Neural cell (in vitro differentiated cells): ENCODE data around the gene MOB2. TPM values are rescaled to one million over a fixed set of nuclear protein-coding genes. Genes with fewer than 3 reads are reported as not detected.

Source experiments
- H2AFZ ChIP-seq: fragments of 200-600, 300-800 bp; sonication (generic), shearing (Covaris generic); 2 replicates; pipeline ENCODE4 v1.6.0; 2014; ENCODE audit warnings: low read depth, mild to moderate bottlenecking, antibody characterized with exemption, low read length, moderate library complexity
- H3F3A ChIP-seq: fragments of 200-600 bp; shearing (Covaris generic); 2 replicates; pipeline ENCODE4 v1.6.1; 2016; ENCODE audit warnings: mild to moderate bottlenecking, moderate library complexity, mixed read lengths, antibody characterized with exemption, low read length; ENCODE audit not compliant: insufficient read depth, poor library complexity, severe bottlenecking
- H3K27ac ChIP-seq: fragments of 200-600, 300-800 bp; sonication (generic), shearing (Covaris generic); 2 replicates; pipeline ENCODE4 v1.5.1; 2014; ENCODE audit warnings: mild to moderate bottlenecking, low read length, moderate library complexity
- H3K27me3 ChIP-seq: fragments of 300-800, 200-600 bp; sonication (generic), shearing (Covaris generic); 2 replicates; pipeline ENCODE4 v1.6.0; 2014; ENCODE audit warnings: mild to moderate bottlenecking, low read depth, low read length, moderate library complexity; ENCODE audit not compliant: insufficient read depth
- H3K36me3 ChIP-seq: fragments of 300-800, 200-600 bp; sonication (generic), shearing (Covaris generic); 2 replicates; pipeline ENCODE4 v1.5.1; 2014; ENCODE audit warnings: mild to moderate bottlenecking, antibody characterized with exemption, low read length, moderate library complexity; ENCODE audit not compliant: insufficient read depth
- H3K4me2 ChIP-seq: fragments of 300-800, 200-600 bp; sonication (generic), shearing (Covaris generic); 2 replicates; pipeline ENCODE4 v1.6.0; 2014; ENCODE audit warnings: mild to moderate bottlenecking, low read length
- H3K4me3 ChIP-seq: fragments of 300-800, 200-600 bp; sonication (generic), shearing (Covaris generic); 2 replicates; pipeline ENCODE4 v1.5.1; 2014; ENCODE audit warnings: mild to moderate bottlenecking, low read length, moderate library complexity
- H3K79me2 ChIP-seq: fragments of 200-600 bp; shearing (Covaris generic); replicated peaks from 2 replicates; pipeline ENCODE4 v1.6.0; 2014; ENCODE audit warnings: mild to moderate bottlenecking, low read length, moderate library complexity; ENCODE audit not compliant: insufficient read depth
- H3K9ac ChIP-seq: fragments of 300-800, 200-600 bp; sonication (generic), shearing (Covaris generic); 2 replicates; pipeline ENCODE4 v1.6.1; 2016; ENCODE audit warnings: mild to moderate bottlenecking, low read length, mixed read lengths
- H3K9me2 ChIP-seq: fragments of 200-600 bp; shearing (Covaris generic); 2 replicates; pipeline ENCODE4 v1.6.1; 2016; ENCODE audit warnings: mild to moderate bottlenecking, low read length, mixed read lengths; ENCODE audit not compliant: insufficient read depth
- H3K9me3 ChIP-seq: fragments of 200-600, 300-800 bp; sonication (generic), shearing (Covaris generic); 2 replicates; pipeline ENCODE4 v1.6.1; 2016; ENCODE audit warnings: mild to moderate bottlenecking, mixed run types, low read length, moderate library complexity, mixed read lengths
- H4K20me1 ChIP-seq: fragments of 200-600 bp; shearing (Covaris generic); 2 replicates; pipeline ENCODE4 v1.6.1; 2016; ENCODE audit warnings: mild to moderate bottlenecking, mixed run types; ENCODE audit not compliant: insufficient read depth
- EP300 ChIP-seq: fragments of 450-650 bp; conservative IDR thresholded peaks from 2 replicates; pipeline ENCODE4 v1.6.1; 2014; ENCODE audit warnings: antibody characterized with exemption, mild to moderate bottlenecking, moderate library complexity; ENCODE audit not compliant: poor library complexity, severe bottlenecking
- EZH2 ChIP-seq: fragments of 200-600, 300-800 bp; shearing (Covaris generic), sonication (generic); IDR thresholded peaks from 2 replicates; pipeline ENCODE4 v1.6.1; 2014; ENCODE audit warnings: antibody characterized with exemption, low read length, borderline replicate concordance, mild to moderate bottlenecking; ENCODE audit not compliant: insufficient read depth, poor library complexity, severe bottlenecking
- MXI1 ChIP-seq: fragments of 450-650 bp; conservative IDR thresholded peaks from 2 replicates; pipeline ENCODE4 v1.6.1; 2014; ENCODE audit warnings: antibody characterized with exemption, mild to moderate bottlenecking; ENCODE audit not compliant: poor library complexity, severe bottlenecking
- POLR2AphosphoS5 ChIP-seq: IDR thresholded peaks from 2 replicates; pipeline ENCODE4 v1.6.1; 2012
- RAD21 ChIP-seq: fragments of 450-650 bp; conservative IDR thresholded peaks from 2 replicates; pipeline ENCODE4 v1.6.1; 2014; ENCODE audit warnings: antibody characterized with exemption, mild to moderate bottlenecking, moderate library complexity
- SMC3 ChIP-seq: fragments of 450-650 bp; conservative IDR thresholded peaks from 2 replicates; pipeline ENCODE4 v1.6.1; 2014; ENCODE audit warnings: antibody characterized with exemption, mild to moderate bottlenecking, moderate library complexity; ENCODE audit not compliant: poor library complexity
- TAF1 ChIP-seq: IDR thresholded peaks from 2 replicates; pipeline ENCODE4 v1.6.1; 2012; ENCODE audit warnings: low read depth
- polyA plus RNA-seq: library from polyadenylated mRNA; depleted of rRNA; stranded (reverse); fragments of >200 nt; gene quantifications from 2 replicates; pipeline ENCODE4 v1.2.3, GENCODE V29; 2014
- TF ChIP-seq, protein P1 (sequence below): IDR thresholded peaks from 2 replicates; pipeline ENCODE4 v1.6.1; 2012; ENCODE audit warnings: borderline replicate concordance
- TF ChIP-seq, protein P2 (sequence below): fragments of 450-650 bp; IDR thresholded peaks from 2 replicates; pipeline ENCODE4 v1.5.1; 2014; ENCODE audit warnings: antibody characterized with exemption, mild to moderate bottlenecking, moderate library complexity; ENCODE audit not compliant: poor library complexity, severe bottlenecking

MOB2 gene
- polyA plus RNA-seq, 1 donor from 2014 or later: 33.2 TPM

DNA sequence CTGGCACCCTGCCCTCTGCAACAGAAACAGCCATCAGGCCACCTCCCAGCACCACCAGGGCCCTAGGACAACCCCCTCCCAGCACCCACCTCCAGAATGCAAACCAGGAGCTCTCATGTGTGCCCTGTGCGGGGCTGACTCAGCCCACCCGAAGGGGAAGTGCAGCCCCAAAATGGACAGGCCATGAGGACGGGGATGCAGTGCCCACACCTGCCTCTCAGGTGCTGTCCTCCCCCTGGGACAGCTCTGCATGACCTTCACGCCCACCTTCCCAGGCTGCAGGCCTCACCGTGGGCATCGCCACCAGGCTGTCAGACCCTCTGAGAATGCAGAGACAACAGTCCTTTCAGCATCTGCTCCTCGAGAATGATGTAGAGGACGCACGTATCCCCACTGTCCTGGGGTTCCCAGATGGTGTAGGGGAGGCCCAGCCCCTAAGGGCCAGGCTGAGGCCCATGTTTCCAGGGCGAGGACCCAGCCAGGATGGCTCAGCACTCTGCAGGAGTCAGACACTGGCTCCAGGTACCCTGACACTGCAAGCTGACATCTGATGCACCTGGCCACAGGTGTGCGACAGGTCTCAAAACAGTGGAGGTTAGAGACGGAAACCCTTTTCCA, 13.5 kb downstream of the MOB2 start:
- H3K36me3 ChIP-seq: peaks cover 4% of the 10 kb centered on the region
- no peaks in the 10 kb centered on the region for H3F3A ChIP-seq
- no peaks in the 10 kb centered on the region for H4K20me1 ChIP-seq
- no peaks in the 10 kb centered on the region for H3K79me2 ChIP-seq
- no peak overlapping the region for H3K9ac ChIP-seq
- no peaks in the 10 kb centered on the region for H3K9me2 ChIP-seq
- H3K27me3 ChIP-seq: no peaks in the 10 kb centered on the region
- H3K9me3 ChIP-seq: no peaks in the 10 kb centered on the region
- H3K4me3 ChIP-seq: no peak overlapping the region
- TF ChIP-seq EP300 (no peak), POLR2AphosphoS5 (no peak), RAD21 (no peak), TAF1 (no peak), EZH2 (no peak)
- TF ChIP-seq, protein P1, sequence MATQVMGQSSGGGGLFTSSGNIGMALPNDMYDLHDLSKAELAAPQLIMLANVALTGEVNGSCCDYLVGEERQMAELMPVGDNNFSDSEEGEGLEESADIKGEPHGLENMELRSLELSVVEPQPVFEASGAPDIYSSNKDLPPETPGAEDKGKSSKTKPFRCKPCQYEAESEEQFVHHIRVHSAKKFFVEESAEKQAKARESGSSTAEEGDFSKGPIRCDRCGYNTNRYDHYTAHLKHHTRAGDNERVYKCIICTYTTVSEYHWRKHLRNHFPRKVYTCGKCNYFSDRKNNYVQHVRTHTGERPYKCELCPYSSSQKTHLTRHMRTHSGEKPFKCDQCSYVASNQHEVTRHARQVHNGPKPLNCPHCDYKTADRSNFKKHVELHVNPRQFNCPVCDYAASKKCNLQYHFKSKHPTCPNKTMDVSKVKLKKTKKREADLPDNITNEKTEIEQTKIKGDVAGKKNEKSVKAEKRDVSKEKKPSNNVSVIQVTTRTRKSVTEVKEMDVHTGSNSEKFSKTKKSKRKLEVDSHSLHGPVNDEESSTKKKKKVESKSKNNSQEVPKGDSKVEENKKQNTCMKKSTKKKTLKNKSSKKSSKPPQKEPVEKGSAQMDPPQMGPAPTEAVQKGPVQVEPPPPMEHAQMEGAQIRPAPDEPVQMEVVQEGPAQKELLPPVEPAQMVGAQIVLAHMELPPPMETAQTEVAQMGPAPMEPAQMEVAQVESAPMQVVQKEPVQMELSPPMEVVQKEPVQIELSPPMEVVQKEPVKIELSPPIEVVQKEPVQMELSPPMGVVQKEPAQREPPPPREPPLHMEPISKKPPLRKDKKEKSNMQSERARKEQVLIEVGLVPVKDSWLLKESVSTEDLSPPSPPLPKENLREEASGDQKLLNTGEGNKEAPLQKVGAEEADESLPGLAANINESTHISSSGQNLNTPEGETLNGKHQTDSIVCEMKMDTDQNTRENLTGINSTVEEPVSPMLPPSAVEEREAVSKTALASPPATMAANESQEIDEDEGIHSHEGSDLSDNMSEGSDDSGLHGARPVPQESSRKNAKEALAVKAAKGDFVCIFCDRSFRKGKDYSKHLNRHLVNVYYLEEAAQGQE: no peak
- TF ChIP-seq, protein P2, sequence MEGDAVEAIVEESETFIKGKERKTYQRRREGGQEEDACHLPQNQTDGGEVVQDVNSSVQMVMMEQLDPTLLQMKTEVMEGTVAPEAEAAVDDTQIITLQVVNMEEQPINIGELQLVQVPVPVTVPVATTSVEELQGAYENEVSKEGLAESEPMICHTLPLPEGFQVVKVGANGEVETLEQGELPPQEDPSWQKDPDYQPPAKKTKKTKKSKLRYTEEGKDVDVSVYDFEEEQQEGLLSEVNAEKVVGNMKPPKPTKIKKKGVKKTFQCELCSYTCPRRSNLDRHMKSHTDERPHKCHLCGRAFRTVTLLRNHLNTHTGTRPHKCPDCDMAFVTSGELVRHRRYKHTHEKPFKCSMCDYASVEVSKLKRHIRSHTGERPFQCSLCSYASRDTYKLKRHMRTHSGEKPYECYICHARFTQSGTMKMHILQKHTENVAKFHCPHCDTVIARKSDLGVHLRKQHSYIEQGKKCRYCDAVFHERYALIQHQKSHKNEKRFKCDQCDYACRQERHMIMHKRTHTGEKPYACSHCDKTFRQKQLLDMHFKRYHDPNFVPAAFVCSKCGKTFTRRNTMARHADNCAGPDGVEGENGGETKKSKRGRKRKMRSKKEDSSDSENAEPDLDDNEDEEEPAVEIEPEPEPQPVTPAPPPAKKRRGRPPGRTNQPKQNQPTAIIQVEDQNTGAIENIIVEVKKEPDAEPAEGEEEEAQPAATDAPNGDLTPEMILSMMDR: no peak
- H2AFZ ChIP-seq: no peak overlapping the region
- H3K4me2 ChIP-seq: no peak overlapping the region
- H3K27ac ChIP-seq: no peak overlapping the region

DNA sequence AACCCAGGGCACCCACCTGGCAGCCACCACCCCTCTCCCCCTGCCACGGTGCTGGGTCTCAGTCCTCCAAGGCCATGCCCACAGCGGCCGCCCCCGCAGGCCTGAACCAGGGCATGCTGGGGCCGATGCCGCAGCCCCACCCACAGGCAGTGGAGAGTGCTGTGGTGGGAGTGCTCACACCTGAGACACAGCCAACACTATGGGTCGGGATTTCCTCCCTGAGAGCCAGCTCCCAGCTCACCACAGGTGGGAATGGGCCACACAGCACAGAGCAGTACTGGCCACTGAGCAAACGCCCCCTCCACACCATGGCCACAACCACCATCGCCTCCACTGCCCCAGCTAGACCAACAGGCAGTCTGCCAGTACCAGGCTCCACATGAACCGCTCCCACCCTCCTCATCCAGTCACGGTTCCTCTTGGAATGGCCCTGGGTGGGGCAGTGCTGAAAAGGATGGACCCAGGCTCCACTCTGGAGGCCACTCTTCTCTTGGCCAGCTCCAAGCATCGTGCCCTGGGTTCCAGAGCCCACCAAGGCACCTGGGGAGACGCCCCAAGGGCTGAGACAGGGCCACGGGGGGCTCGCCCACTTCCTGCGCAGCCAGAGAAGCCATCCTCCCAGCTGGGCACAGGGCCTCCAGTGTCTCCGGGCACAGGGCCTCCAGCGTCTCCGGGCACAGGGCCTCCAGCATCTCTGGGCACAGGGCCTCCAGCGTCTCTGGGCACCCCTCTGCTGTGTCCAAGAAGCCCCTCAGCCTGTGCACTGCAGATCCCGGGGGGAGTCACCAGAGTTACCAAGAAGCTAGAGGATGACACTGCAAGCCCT, 14.2 kb downstream of the MOB2 start:
- Histone ChIP-seq H3K9me3 (no peaks in the 10 kb centered on the region), H2AFZ (no peak overlapping the region), H3F3A (no peaks in the 10 kb centered on the region), H3K4me3 (no peak overlapping the region), H3K36me3 (peaks cover 4% of the 10 kb centered on the region), H3K9ac (no peak overlapping the region), H3K27ac (no peak overlapping the region), H3K79me2 (no peaks in the 10 kb centered on the region), H4K20me1 (no peaks in the 10 kb centered on the region), H3K27me3 (no peaks in the 10 kb centered on the region), H3K9me2 (no peaks in the 10 kb centered on the region), H3K4me2 (no peak overlapping the region)
- TF ChIP-seq MXI1 (no peak), SMC3 (no peak), EP300 (no peak), RAD21 (no peak), POLR2AphosphoS5 (no peak)
